ENCODE measurements around the gene TANC1.
"Not testable (repeated sequence)": the region's sequence is repeated elsewhere in the genome, so short reads cannot be mapped to it uniquely, and the experiment has no call there.

TANC1 gene

DNA sequence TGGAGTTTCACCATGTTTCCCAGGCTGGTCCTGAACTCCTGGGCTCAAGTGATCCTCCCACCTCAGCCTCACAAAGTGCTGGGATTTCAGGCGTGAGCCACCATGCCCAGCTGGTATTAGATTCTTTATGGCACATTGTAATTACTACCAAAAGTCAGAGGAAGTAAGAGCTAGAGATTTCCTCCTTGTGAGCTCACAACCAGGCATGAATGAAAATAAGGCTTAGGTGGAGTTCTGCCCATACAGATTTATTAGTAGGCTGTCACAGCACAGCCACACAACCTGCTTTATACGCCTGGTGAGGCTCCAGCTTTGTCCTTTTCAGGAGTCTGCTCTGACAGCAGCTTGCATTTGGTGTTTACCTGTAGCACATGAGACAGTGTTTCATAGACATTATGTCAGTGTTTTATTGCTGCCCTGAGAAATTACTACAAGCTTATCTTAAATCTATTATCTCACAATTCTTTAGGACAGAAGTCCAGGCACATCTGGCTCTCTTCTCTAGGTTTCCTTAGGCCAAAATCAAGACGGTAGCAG, 156.6 kb downstream of the TANC1 start:
- DNase-seq = no peak

GRCh38 chr2:159125858-159126257, 157.4 kb downstream of the TANC1 start:
- DNase-seq = no peak

GRCh38 chr2:159126432-159127022, 158.1 kb downstream of the TANC1 start:
- DNase-seq = no peak

DNA sequence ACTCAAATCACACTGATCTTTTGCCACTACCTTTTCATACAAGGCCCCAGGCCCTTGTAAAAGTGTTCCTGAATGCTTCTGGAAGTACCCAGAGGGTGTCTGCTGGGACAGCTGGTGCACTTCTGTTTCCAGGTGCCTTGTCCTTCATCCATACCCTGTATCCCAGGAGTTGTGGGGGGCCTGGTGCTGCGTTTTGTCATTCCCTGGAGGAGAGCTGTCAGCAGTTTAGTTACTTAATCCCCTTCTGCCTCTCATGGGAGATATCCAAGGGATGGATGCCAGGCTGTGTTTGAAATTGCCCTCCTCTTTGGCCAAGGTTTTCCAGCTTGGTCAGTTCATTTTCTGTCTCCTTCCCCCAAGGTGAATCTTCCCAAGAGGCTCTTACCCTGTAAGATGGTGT, 159.8 kb downstream of the TANC1 start:
- no peak for DNase-seq

DNA sequence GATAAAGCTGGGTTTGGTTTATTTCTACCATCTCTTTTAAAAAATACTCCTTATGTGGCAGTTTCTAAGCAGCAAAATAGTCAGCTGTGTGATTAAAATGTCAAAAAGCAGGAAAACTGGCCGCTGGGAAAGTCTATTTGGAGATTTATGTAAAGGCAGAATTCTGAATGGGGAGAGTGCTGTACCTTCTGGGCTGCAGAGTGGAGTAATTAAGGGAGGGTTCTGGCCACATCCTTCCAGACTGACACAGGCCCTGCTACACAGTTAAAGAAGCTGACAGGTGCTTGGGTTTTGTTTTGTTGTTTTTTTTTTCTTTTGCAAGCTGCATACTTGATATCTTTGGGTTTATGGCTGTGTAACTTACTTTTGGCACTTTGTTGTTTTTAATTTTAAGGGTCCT, 160.8 kb downstream of the TANC1 start:
- no peak for DNase-seq

DNA sequence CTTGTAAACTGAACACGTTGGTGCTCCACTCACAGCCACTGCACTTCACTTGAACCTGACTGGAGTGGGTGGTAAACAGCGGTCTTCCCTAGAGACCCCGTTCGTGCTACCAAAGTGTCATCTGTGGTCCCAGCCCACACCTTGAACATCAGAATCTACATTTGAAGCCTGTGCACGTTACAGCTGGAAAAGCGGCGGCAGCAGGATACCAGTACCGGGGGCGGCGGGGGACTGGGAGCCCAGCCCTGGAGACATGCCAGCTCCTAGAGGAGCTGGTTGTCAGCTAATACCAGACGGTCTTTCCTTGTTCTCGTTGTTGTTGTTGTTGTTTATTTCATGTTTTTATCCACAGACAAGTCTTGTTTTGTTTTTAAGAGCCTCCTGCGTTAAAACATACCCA, 161.4 kb downstream of the TANC1 start:
- DNase-seq = no peak

- DNase-seq = no peak
Measured at GRCh38 chr2:159130302-159130701, 161.9 kb downstream of the TANC1 start.

GRCh38 chr2:159131267-159131913, 162.9 kb downstream of the TANC1 start:
- no peak for DNase-seq

GRCh38 chr2:159131914-159132281, 163.5 kb downstream of the TANC1 start:
- no peak for DNase-seq

DNA sequence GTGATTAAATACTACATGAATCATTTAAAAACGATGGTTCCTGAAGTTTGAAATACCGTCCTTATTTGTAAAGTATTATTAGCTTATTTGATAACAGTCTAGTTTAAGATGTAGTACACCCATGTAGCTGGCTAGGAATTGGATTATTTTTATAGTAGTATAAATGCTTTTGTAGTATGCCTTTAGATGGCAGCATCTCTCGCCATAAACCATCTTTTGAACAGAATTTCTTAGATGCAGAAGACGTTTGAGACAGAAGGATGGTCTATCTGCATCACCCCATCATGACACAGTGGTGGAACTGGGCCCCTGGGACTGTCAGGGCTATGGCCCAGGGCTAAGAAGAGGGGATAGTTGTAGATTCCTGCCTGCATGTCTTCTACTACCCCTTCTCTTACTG, 165.4 kb downstream of the TANC1 start:
- no peak for DNase-seq

GRCh38 chr2:159134979-159135378, 166.5 kb downstream of the TANC1 start:
- no peak for DNase-seq

GRCh38 chr2:159136391-159136790, 168.0 kb downstream of the TANC1 start:
- DNase-seq = no peak

- DNase-seq = no peak
Measured at GRCh38 chr2:159137511-159138241, 169.2 kb downstream of the TANC1 start.

GRCh38 chr2:159138642-159139182, 170.3 kb downstream of the TANC1 start:
- DNase-seq = no peak

DNA sequence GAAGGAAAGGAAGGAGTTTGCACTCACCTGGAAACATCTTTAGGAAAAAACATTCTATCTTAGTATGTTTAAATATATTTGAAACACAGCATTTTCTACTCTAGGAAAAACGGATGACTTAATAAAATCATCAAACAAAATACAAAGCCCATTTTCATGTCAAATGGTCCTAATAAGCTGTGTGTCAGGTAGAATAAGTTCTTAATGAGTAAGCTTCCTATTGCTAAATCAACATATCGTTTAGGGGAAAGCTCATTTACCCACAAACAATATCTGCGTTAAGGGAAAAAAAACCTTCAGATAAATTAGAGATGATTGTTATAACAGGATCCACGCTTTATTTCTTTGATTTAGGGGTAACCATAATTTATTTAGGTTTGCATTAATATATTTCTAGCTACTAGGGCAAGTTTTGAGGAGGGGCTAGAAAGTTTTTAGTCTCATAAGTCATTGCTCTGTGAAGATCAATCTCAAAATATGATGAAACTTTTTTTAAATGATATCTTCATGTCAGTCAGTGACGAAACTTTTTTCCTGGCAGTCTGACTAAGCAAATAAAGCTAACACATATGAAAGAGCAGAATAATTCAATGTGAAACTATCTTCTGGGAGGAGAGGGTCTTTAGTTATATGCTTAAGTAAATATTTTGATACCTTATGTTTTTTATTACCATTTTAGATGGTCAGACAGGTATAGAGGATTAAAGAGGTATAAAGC, 170.9 kb downstream of the TANC1 start:
- DNase-seq = no peak

DNA sequence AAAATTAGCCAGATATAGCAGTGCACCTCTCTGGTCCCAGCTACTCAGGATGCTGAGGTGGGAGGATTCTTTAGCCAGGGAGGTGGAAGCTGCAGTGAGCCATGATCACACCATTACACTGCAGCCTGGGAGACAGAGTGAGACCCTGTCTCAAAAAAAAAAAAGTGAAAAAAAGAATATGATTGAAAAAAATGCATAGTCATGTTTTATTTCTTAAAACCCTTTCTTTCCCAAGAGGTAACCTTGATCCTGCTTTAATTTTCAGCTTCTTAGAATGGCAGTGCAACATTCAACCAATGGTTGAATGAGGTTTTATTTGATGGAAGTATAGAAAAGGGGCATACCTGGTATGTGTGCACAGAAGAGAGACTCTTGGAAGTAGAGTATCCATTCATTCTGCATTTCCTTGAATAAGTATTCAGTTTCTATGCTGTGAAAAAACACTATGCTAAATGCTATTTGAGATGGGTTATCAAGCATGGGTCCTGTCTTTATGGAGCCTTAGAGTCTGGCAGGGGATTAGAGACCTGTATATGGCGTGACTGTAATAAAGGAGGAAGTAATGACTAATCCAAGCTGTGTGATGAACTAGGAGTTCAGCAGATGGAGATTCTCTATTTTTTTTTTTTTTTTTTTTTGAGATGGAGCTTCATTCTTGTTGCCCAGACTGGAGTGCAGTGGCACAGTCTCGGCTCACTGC, 171.8 kb downstream of the TANC1 start:
- no peak for DNase-seq

GRCh38 chr2:159140821-159141220, 172.4 kb downstream of the TANC1 start:
- DNase-seq = not testable (repeated sequence)

GRCh38 chr2:159144776-159145614, 176.6 kb downstream of the TANC1 start:
- peak; percentile 16 to 40 for DNase-seq

GRCh38 chr2:159145745-159146354, 177.4 kb downstream of the TANC1 start:
- no peak for DNase-seq

DNA sequence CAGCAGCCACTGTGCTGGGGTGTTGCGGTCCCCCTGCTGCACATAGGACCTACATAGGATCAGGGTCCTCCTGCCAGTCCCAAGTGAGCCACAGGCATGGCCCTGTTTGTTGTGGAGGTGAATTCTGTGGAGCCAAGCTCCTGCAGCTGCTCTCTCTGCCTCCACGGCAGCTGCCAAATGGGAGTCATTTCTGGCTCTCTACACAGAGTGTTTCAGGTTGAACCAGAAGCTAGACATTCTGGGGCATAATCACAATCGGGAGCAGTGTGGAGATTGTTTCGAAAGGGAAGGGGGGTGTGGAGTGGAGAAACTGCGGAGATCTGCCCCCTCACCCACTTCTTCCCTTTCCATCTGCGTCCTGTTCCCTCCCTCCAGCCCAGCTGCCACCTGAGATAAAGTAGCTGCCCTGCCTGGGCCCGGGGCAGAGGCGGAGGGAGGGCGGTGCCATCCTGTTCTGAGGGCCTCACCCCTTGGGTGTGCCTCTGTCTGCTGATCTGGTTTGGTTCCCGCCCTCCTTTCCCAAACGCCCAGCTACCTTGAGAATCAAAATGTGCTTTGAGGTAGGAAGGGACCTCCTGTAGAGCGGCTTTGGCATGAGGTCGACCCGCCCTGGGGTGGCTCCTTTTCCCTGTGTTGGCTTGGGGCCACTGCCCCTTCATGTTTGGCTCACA, 178.7 kb downstream of the TANC1 start:
- no peak for DNase-seq

Measured in CD4-positive, alpha-beta T cell treated with Interleukin-1 beta for 1 hour (primary cell).